DMS79 (cell line): ENCODE measurements around the gene SERPINF2.
"Not testable (repeated sequence)": the region's sequence is repeated elsewhere in the genome, so short reads cannot be mapped to it uniquely, and the experiment has no call there.

Source experiments
- DNase-seq: peaks from one replicate; lab custom pipeline; 2025; lab: John Stamatoyannopoulos, UW

The SERPINF2 gene

DNA sequence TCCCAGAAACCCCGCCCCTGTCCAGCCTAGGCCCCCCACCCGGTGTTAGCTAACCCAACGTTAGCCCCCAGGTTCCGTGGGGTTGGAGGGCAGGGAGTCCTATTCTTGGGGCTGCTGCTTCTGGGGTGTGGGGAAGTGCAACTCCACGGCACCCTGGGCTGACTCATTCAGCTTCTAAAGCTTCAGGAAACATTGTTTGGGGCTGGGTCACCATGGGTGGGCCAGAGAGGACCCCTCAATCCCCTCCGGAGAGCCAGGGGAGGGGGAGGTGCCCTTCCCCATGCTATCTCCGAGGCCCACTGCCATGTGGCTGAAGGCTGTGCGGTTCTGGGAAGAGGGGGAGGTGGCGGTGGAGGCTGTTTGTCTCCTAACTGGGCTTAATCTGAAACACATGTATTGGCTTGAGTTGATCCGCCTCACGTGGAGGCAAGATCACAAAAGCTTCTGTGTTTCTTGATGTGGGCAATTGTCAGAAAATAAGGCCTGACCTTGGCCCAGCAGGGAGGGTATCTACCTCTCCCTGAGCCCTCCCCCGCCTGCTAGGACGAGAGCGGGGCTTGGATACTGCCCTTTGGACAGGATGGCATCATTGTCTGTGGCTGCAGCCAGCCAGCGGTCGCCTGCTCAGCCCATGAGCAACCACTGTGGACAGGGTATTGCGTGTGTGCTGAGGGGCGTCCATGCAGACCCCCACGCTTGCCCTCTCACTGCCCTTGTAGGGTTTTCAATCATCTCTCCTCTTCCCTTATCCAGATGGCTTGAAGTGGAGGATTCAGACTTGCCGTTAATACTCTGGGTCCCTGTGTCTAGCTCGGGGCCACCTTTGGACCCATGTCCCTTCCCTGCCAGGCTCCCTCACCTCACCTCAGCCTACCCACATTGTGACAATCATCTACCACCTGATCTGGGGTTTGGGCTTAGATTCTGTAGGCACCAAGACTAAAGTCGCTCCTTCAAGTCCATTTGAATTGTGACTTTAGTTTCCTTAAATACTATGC lies 20.5 kb downstream of the SERPINF2 start:
- DNase-seq: no peak

GRCh38 chr17:1764284-1764683 lies 21.6 kb downstream of the SERPINF2 start:
- no peak for DNase-seq

- DNase-seq: not testable (repeated sequence)
Observed at GRCh38 chr17:1764705-1765104, 22.0 kb downstream of the SERPINF2 start.

DNA sequence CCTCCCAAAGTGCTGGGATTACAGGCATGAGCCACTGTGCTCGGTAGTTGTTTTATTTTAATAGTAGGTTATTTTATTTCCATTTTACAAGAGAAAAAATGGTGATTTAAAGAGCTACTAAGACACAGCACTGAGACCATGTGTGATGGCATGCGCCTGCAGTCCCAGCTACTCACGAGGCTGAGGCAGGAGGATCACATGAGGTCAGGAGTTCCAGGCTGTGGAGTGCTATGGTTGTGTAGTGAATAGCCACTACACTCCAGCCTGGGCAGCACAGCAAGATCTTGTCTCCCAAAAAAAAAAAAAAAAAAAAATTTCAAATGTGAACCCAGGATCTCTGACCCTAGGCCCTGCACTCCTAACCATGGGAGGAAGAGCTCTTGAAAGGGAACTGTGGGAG lies 22.9 kb downstream of the SERPINF2 start:
- no peak for DNase-seq

DNA sequence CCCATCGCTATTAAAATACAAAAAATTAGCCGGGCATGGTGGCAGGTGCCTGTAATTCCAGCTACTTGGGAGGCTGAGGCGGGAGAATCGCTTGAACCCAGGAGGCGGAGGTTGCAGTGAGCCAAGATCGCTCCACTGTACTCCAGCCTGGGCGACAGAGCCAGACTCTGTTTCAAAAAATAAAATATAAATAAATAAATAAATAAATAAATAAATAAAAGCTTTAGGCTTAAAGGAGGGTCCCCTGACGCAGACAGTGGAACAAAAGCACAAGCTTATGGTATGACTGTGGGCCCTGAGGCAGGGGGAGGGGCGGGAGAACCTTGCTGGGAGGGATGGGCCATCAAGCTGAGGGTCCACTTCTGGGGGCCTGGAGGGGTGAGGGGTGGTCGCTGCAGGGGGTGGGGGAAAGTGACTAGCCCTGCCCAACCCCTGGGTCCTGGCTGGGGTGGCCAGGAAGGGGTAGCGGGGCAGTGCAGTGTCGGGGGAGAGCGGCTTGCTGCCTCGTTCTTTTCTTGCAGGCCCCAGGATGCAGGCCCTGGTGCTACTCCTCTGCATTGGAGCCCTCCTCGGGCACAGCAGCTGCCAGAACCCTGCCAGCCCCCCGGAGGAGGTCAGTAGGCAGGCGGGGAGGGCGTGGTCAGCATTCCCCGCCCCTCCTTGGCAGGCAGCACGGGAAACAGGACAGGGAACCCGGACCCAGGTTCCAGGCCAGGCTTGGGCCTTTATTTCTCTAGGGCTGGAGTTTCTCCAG lies 23.9 kb downstream of the SERPINF2 start:
- no peak for DNase-seq

- no peak for DNase-seq
Observed at GRCh38 chr17:1767358-1767757, 24.7 kb downstream of the SERPINF2 start.

DNA sequence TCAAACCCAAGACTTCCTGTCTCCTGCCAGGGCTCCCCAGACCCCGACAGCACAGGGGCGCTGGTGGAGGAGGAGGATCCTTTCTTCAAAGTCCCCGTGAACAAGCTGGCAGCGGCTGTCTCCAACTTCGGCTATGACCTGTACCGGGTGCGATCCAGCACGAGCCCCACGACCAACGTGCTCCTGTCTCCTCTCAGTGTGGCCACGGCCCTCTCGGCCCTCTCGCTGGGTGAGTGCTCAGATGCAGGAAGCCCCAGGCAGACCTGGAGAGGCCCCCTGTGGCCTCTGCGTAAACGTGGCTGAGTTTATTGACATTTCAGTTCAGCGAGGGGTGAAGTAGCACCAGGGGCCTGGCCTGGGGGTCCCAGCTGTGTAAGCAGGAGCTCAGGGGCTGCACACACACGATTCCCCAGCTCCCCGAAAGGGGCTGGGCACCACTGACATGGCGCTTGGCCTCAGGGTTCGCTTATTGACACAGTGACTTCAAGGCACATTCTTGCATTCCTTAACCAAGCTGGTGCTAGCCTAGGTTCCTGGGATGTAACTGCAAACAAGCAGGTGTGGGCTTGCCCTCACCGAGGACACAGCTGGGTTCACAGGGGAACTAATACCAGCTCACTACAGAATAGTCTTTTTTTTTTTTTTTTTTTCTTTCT lies 27.3 kb downstream of the SERPINF2 start:
- DNase-seq: peak; percentile 53

- not testable (repeated sequence) for DNase-seq
Observed at GRCh38 chr17:1773000-1773695, 30.5 kb downstream of the SERPINF2 start.

DNA sequence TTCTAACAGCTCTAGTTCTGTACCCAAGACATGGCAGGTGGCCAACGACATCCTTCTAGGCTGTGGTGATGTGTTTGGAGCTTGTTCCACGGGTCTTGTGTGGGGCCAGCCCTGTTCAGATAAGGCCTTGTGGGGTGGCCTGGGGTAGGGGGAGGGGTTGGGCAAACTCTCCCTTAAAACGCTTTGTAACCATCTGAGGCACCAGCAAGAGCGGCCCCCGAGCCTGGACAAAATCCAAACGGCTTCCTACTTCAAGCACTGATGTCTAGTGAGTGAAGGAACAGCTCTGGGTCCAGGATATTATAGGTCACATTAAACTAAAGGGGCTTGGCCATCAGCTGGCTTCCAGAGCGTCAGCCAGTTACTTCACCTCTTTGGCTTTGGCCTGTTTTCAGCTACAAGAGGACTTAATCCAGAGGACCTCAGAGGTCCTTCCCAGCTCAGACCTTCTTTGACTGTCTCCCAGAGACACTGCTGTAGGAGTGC lies 31.1 kb downstream of the SERPINF2 start:
- no peak for DNase-seq

GRCh38 chr17:1774390-1775176 lies 31.9 kb downstream of the SERPINF2 start:
- DNase-seq: no peak

DNA sequence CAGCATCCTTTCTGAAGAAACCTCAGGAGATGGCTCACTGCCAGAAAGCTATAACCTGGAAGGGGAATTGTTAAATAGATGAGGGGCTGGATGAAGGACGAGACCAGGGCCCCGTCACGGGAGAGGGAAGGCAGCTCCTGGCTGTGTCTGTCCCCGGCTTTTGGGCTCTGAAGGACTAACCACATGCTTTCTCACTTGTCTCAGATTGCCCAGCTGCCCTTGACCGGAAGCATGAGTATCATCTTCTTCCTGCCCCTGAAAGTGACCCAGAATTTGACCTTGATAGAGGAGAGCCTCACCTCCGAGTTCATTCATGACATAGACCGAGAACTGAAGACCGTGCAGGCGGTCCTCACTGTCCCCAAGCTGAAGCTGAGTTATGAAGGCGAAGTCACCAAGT lies 33.7 kb downstream of the SERPINF2 start:
- no peak for DNase-seq

- no peak for DNase-seq
Observed at GRCh38 chr17:1776857-1777256, 34.2 kb downstream of the SERPINF2 start.

DNA sequence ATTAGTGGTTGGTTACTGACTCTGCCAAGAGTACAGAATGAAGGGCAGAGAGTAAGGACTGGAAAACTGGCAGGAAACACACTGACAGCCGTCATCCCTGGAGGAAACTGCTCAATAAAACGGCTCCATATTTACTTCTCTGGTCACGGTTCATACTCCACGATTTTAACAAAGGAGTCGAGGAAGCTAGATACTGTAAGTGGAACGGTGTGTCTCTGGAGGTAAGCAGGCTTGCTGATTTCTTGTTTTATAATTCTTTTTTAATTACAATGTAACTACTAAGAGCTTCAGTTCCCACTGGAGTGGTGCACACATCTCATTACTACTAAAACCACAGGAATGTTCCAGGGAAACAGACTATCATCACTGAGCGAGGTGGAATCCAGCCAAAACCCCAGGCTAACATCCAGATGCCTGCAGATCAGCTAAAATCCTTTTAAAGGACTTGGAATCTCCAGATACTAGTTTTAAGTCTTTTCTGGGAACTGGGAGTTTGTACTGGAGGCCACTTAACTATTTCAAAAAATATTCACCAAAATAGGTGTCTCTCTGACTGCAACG lies 37.0 kb downstream of the SERPINF2 start:
- peak; percentile 90 for DNase-seq

- no peak for DNase-seq
Observed at GRCh38 chr17:1782171-1782567, 39.5 kb downstream of the SERPINF2 start.

- no peak for DNase-seq
Observed at GRCh38 chr17:1783271-1783670, 40.6 kb downstream of the SERPINF2 start.

- DNase-seq: no peak
Observed at GRCh38 chr17:1783834-1784611, 41.4 kb downstream of the SERPINF2 start.

GRCh38 chr17:1785930-1786329 lies 43.3 kb downstream of the SERPINF2 start:
- DNase-seq: no peak

- no peak for DNase-seq
Observed at GRCh38 chr17:1786708-1787107, 44.0 kb downstream of the SERPINF2 start.

DNA sequence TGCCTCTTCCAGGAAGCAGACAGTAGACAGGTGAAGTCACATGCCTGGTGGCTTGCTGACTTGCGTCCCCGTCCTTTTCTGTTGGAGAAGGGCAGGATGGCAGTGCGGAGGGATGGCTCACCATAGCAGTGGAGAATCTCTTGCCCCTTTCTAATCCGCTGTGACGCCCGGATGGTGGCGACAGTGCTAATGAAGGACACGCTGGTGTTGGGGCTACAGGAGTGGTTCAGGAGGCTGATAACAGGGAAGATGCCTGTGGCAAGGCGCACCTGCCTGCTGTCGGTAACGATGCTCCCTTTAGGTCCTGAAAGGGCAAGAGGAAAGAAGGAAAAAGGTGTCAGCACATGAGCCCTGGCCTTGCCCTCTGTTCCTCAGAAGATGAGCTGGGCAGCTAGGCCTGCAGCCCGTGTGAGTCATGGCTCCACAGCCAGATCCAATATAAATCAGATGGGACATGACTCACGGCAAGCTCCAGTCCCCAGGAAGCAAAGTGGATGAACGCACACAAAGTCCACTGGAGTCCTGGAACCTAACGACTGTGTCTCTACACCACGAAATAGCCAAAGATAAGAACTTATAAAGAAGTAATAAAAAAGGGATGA lies 44.7 kb downstream of the SERPINF2 start:
- DNase-seq: no peak
